ENCODE measurements around the gene RILPL1. TPM values are rescaled to one million over a fixed set of nuclear protein-coding genes. Genes with fewer than 3 reads are reported as not detected.

RILPL1 gene
- total and polyA plus RNA-seq, 8 donors: 2.7 to 42.3 (median 7.5) TPM

DNA sequence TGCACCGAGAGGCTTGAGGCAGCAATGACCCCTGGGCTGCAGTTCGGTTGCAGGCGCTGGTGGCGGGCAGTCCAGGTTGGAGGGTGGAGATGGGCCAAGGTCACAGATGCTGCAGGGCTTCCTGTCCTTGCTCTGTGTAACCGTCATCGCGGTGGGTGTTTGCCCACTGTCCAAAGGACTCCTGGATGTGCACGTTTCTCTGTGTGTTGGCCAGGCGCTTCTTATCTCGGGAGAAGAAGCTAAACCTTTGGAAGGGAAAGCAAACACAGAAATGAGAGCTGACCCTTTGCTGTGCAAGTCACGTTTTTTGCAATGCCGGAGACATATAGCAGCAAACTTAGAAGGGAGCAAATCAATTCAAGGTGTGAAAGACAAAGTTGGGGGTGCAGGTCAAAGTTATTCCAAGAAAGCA, 61.1 kb downstream of the RILPL1 start:
- peaks cover 0 to 2% (median 0%) of the 10 kb centered on the region in 4 donors for H3K4me1 ChIP-seq
- WGBS, 5 donors: 74 to 83% (median 81%) methylated on average over 6 to 12 of the region's 12 CpGs
- peaks cover 11 to 75% (median 60%) of the 10 kb centered on the region in 4 donors for H3K36me3 ChIP-seq
- TF ChIP-seq POLR2A (IDR thresholded peaks at IDR 0.05): no peak
- no peak for TF ChIP-seq POLR2AphosphoS5 (IDR thresholded peaks at IDR 0.05)
- TF ChIP-seq, protein P1, sequence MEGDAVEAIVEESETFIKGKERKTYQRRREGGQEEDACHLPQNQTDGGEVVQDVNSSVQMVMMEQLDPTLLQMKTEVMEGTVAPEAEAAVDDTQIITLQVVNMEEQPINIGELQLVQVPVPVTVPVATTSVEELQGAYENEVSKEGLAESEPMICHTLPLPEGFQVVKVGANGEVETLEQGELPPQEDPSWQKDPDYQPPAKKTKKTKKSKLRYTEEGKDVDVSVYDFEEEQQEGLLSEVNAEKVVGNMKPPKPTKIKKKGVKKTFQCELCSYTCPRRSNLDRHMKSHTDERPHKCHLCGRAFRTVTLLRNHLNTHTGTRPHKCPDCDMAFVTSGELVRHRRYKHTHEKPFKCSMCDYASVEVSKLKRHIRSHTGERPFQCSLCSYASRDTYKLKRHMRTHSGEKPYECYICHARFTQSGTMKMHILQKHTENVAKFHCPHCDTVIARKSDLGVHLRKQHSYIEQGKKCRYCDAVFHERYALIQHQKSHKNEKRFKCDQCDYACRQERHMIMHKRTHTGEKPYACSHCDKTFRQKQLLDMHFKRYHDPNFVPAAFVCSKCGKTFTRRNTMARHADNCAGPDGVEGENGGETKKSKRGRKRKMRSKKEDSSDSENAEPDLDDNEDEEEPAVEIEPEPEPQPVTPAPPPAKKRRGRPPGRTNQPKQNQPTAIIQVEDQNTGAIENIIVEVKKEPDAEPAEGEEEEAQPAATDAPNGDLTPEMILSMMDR (IDR thresholded peaks at IDR 0.05): no peak
- TF ChIP-seq EP300 (IDR thresholded peaks at IDR 0.05): no peak
- H3K4me3 ChIP-seq: no peak overlapping the region
- DNase-seq: no peak
- no peaks in the 10 kb centered on the region for H3K27me3 ChIP-seq
- H3K27ac ChIP-seq: no peak overlapping the region
- intact Hi-C loops (cut with DNase I; ENCODE audit: low total_unique reads): no loop called here
- H3K9me3 ChIP-seq: no peaks in the 10 kb centered on the region

DNA sequence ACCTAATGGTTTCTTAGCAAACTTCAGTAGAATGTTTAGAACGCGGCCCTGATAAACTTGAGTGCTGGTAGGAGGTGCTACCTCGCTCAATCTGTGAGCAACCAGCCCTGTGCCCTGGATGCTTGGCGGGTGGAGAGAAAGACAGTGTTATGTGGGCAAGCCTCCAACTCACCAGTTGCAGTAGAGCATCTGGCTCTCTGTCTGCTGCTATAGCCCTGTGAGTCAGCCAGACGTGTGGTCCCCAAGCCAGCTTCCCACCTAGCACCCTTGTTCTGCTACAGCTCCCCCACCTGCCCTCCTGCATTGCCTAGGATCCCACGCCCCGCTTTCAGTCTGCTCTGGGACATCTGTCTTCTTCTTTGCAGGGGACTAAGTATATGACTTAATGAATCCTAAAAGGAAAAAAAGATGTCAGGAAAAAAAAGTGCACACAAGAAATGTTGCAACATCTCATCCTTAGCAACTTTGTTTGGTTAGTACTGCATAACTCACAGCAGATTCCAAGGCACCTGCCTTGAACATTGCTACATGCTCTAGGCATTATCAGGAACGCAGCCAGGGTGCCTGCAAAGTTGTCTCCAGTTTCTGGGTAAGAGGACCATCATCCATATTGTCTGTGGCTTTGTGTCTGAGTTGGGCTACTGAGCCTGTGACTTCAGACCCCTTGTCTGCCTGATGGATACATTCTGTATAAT, 62.0 kb downstream of the RILPL1 start:
- no peaks in the 10 kb centered on the region for H3K27me3 ChIP-seq
- H3K27ac ChIP-seq: no peak overlapping the region
- WGBS, 5 donors: 73 to 82% (median 79%) methylated on average over 8 of the region's 8 CpGs
- peaks cover 11 to 76% (median 57%) of the 10 kb centered on the region in 4 donors for H3K36me3 ChIP-seq
- no peak for TF ChIP-seq POLR2AphosphoS5 (IDR thresholded peaks at IDR 0.05)
- TF ChIP-seq, protein P1 (IDR thresholded peaks at IDR 0.05): no peak
- no peak for TF ChIP-seq POLR2A (IDR thresholded peaks at IDR 0.05)
- TF ChIP-seq EP300 (IDR thresholded peaks at IDR 0.05): no peak
- DNase-seq: no peak
- no peak overlapping the region for H3K4me3 ChIP-seq
- H3K4me1 ChIP-seq: peaks cover 0 to 11% (median 4%) of the 10 kb centered on the region in 4 donors
- H3K9me3 ChIP-seq: no peaks in the 10 kb centered on the region
- intact Hi-C loops (cut with DNase I; ENCODE audit: low total_unique reads): no loop called here

DNA sequence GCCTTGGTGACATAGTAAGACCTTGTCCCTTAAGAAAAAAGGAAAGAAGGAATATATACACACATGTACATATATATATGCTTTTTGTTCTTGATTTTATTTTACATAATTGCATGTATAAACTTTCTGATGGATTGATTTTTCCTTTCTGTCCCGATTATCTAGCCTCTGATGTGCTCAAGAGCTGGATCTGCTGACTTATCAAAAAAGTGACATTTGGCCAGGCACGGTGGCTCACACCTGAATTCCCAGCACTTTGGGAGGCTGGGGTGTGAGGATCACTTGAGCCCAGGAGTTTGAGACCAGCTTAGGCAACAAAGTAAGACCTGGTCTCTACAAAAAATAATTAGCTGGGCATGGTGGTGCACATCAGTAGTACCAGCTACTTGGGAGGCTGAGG, 63.5 kb downstream of the RILPL1 start:
- H3K27me3 ChIP-seq: no peaks in the 10 kb centered on the region
- intact Hi-C loops (cut with DNase I; ENCODE audit: low total_unique reads): no loop called here
- 89 to 94% (median 90%) methylated on average over 2 of the region's 2 CpGs for WGBS, 5 donors

DNA sequence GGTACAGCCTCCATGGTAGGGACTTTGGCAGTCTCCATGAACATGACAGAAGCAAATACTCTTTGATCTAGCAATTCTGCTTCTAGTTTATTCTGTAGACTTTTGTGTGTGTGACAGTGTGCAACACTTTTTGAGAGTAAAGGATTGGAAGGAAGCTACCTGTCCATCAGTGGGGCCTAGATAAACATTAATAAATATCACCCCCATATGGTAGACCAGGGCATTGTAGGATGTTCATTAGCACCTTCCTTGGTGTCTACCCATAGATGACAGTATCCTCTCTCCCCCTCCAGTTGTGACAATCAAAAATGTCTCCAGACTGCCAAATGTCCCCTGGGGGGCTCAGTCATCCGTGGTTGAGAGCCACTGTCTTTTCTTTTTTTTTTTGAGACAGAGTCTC, 64.7 kb downstream of the RILPL1 start:
- intact Hi-C loops (cut with DNase I; ENCODE audit: low total_unique reads): no loop called here
- Histone ChIP-seq H3K27me3 (no peaks in the 10 kb centered on the region), H3K4me3 (no peak overlapping the region), H3K4me1 (peaks cover 0 to 18% (median 4%) of the 10 kb centered on the region in 4 donors), H3K36me3 (peaks cover 23 to 80% (median 64%) of the 10 kb centered on the region in 4 donors), H3K9me3 (no peaks in the 10 kb centered on the region), H3K27ac (no peak overlapping the region)
- DNase-seq: no peak
- TF ChIP-seq EP300 (IDR thresholded peaks at IDR 0.05): no peak
- TF ChIP-seq POLR2A (IDR thresholded peaks at IDR 0.05): no peak
- no peak for TF ChIP-seq POLR2AphosphoS5 (IDR thresholded peaks at IDR 0.05)
- TF ChIP-seq, protein P1 (IDR thresholded peaks at IDR 0.05): no peak
- WGBS, 5 donors: 50 to 69% (median 67%) methylated on average over 1 of the region's 1 CpG

More for the DNA sequence above, 63.5 kb downstream of the RILPL1 start:
- TF ChIP-seq, protein P1 (IDR thresholded peaks at IDR 0.05): no peak
- no peak for TF ChIP-seq EP300 (IDR thresholded peaks at IDR 0.05)
- TF ChIP-seq POLR2AphosphoS5 (IDR thresholded peaks at IDR 0.05): no peak
- no peak for TF ChIP-seq POLR2A (IDR thresholded peaks at IDR 0.05)
- no peak for DNase-seq
- Histone ChIP-seq H3K36me3 (peaks cover 22 to 80% (median 64%) of the 10 kb centered on the region in 4 donors), H3K9me3 (no peaks in the 10 kb centered on the region), H3K4me1 (peaks cover 0 to 15% (median 4%) of the 10 kb centered on the region in 4 donors), H3K27ac (no peak overlapping the region), H3K4me3 (no peak overlapping the region)
